GM20431 (cell line): Measurements from ENCODE around the gene DAPK3.

Experiments used
- in situ Hi-C: fragments of 300-500 bp; cut with MseI, MboI; formaldehyde crosslinking; loops from one replicate; pipeline ENCODE4 v1.15.0; 2020; ENCODE audit warnings: low sequenced_read_pairs; ENCODE audit not compliant: unreplicated experiment

The DAPK3 gene

DNA sequence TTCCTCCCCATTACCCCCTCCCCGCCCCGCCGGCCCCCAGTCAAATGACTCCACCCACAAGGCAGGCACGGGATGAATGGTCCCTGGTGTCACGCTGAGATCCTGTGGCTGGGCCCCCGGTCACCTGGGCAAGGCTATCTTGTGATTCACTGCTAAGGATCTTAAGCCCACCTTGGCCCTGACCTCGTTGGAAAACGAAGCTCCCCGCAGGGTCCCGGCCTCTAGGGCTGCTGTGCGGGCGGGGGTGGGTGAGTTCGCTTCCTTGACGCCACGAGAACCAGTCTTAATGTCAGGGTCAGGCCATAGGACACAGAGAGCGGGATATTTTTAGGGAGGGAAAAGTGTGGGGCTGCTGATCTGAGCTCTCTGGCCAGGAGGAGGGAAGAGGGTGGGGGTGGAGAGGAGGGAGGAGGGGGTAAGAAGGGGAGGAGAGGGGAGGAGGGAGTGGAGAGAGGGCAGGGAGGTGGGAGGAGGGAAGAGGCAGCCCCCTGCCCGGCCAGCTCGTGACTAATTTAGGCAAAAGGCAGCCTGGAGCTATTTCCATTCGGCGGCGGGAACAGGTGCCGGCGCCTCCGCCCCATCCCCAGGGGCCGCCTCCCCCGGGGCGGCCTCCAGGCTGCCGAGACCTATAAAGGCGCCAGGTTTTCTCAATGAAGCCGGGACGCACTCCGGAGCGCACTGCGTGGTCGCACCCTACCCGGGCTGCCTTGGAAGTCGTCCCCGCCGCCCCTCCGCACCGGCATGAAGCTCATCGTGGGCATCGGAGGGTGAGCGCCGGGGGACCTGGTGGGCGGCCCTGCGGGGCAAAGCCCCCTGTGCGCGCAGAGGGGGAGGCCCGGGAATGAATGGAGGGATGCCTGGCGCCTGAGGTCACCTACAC lies 37.7 kb downstream of the DAPK3 start, which contains the start of gene NMRK2:
Gene NMRK2, plus strand, starts transcription at position 139 of the 880 bp plus-strand sequence. Its CDS starts 603 bp downstream, at position 742.
- in situ Hi-C loops = no loop called here

DNA sequence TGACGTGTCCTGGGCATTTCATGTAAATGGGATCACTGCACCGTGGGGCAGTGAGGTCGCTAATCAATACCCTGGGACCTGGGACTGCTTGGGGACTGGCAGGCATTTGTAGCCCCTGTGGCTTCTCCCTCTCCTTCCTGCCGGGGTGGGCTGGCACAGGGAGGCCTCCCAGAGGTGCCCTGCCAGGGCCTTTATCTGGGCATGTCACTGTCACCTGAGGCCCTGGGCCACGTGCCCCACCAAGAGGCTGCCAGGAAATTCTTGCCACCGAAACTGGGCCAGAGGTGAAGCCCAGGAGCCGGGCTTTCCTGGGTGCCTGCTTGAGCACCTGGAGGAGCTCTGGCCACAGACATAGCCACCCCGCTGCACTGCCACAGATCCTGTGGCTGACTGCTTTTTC lies 39.9 kb downstream of the DAPK3 start:
- in situ Hi-C loops = no loop called here

DNA sequence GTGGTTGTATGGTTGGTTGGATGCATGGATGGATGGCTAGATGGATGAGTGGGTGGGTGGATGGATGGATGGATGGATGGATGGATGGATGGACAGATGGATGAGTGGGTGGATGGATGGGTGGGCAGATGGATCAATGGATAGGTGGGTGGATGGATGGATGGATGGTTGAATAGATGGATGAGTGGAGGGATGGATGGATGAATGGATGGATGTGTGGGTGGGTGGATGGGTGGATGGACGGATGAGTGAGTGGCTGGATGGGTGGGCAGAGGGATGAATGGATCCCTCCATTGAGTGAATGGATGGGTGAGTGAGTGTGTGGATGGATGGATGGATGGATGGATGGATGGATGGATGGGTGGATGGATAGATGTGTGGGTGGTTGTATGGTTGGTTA lies 47.0 kb downstream of the DAPK3 start:
- in situ Hi-C loops = no loop called here

DNA sequence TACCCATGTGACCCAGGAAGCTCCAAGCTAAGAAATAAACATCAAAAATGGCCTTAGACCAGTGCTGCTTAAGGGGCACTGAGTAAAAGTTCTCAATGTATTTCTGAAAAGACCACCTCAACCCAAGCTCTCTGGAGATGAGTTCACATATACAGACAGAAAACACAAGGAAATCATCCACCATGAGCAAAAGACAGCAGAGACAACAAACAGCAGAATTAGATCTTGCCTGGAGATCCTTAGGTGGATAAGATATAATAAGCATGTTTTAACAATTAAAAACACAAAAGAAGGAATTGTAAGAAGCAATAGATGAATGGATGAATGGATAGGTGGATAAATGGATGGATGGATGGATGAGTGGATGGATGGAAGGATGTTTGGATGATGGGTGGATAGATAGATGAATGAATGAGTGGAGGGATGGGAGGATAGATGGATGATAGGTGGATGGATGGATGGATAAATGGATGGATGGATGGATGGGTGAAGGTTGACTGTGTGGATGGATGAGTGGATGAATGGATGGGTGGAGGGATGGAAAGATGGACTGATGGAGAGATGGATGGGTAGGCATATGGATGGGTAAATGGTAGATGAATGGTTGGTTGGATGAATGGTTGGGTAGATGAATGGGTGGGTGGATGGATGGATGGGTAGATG lies 47.7 kb downstream of the DAPK3 start:
- in situ Hi-C loops = no loop called here

DNA sequence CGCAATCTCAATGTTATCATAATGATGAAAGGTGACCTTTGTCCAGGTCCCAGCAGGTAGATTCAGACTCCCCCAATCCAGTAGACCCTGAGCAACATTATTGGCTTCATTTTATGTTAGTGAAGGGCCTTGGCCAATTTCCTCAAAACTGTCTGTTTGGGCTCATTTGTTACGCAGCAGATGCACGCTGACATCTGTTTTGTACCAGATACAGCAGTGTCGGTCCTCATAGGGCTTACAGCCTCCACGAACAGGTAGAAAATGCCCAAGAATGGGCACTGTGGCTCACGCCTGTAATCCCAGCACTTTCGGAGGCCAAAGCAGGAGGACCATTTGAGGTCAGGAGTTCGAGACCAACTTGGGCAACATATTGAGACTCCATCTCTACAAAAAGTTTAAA lies 51.1 kb downstream of the DAPK3 start:
- in situ Hi-C loops = no loop called here

DNA sequence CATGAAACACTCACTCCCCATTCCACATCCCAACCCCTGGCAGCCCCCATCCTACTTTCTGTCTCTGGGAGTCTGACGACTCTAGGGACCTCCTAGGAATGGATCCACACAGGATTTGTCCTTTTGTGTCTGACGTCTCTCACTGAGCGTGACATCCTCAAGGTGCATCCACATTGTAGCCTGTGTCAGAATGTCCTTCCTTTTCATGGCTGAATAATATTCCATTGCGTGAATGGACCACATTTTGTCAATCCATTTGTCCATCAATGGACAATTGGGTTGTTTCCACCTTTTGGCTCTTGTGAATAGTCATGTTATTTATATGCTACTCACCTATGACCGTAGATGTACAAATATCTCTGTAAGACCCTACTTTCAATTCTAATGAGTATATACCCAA lies 54.9 kb downstream of the DAPK3 start:
- in situ Hi-C loops = no loop called here

DNA sequence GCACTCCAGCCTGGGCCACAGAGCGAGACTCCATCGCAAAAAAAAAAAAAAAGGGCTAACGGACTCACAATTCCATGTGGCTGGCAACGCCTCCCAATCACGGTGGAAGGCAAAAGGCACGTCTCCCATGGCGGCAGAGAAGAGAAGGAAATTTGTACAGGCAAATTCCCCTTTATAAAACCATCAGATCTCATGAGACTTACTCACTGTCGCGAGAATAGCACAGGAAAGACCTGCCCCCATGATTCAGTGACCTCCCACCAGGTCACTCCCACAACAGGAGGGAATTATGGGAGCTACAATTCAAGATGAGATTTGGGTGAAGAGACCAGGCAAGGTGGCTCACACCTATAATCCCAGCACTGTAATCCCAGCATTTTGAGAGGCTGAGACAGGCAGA lies 56.7 kb downstream of the DAPK3 start:
- in situ Hi-C loops = no loop called here

DNA sequence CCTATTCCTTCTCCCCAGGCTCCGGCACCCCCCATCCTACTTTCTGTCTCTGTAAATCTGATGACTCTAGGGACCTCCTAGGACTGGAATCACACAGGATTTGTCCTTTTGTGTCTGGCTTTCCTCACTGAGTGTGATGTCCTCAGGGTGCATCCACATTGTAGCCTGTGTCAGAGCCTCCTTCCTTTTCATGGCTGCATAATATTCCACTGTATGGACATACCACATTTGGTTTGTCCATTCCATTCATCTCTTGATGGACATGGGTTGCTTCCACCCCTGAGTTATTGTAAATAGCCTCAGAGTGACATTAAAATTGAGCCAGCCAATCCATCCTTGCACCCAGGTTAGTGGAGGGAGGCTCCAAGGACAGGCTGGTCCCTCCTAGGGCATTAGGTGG lies 60.8 kb downstream of the DAPK3 start:
- in situ Hi-C loops = no loop called here
